Erythroblast (primary cell): ENCODE results near the gene ADAMTS20.

ENCODE experiments used
- GATA1 ChIP-seq: IDR thresholded peaks from 2 replicates; pipeline ENCODE4 v1.6.1; 2011; ENCODE audit warnings: low read depth, mild to moderate bottlenecking, control low read depth, low read length, moderate library complexity
- POLR2A ChIP-seq: IDR thresholded peaks from 2 replicates; pipeline ENCODE4 v1.6.1; 2011; ENCODE audit warnings: mild to moderate bottlenecking, low read length

DNA sequence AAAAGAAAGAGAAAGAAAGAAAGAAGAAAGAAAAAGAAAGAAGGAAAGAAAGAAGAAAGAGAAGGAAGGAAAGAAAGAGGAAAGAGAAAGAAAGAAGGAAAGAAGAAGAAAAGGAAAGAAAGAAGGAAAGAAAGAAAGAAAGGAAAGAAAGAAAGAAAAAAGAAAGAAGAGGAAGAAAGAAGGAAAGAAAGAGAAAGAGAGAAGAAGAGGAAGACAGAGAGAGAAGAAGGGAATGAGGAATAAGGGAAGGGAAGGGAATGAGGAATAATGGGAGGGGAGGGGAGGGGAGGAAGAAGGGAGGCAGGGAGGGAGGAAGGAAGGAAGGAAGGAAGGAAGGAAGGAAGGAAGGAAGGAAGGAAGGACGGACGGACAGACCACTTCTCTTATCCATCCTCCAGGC is 246.9 kb downstream of the ADAMTS20 start:
- no peak for TF ChIP-seq POLR2A
- no peak for TF ChIP-seq GATA1
